Panc1 (cell line): ENCODE measurements around the gene ADAMTS19. TPM values are rescaled to one million over a fixed set of nuclear protein-coding genes. Genes with fewer than 3 reads are reported as not detected.

Source experiments
- ATAC-seq: fragments of 200-7000 bp; cut with Tn5 transposase; 2 replicates; pipeline ENCODE4 v1.9.1; 2020; ENCODE audit warnings: mild to moderate bottlenecking, moderate library complexity
- BruUV-seq: library from RNA; stranded (reverse); fragments of 400-500 nt; replicated peaks from 2 replicates; lab custom pipeline; 2021; lab: Mats Ljungman, UMichigan
- CTCF ChIA-PET: fragments of 300-600 bp; sonication (Branson Sonifier 250); formaldehyde crosslinking; loops from one replicate; lab custom pipeline; 2022; ENCODE audit warnings: antibody characterized with exemption; lab: Charles Lee
- POLR2A ChIA-PET: fragments of 300-600 bp; sonication (Branson Sonifier 250); formaldehyde crosslinking; loops from one replicate; lab custom pipeline; 2022; ENCODE audit warnings: antibody characterized with exemption; lab: Charles Lee
- DNase-seq: peaks from one replicate; pipeline ENCODE4 v3.0.0-alpha.2; 2010; ENCODE audit warnings: low read depth, low spot score
- H3K27ac ChIP-seq: 2 replicates; pipeline ENCODE4 v1.5.1; 2011; ENCODE audit warnings: mild to moderate bottlenecking, low read length, inconsistent platforms
- H3K27me3 ChIP-seq: fragments of 200-500 bp; sonication (Bioruptor generic); 2 replicates; pipeline ENCODE4 v1.6.0; 2014; ENCODE audit warnings: low read length, inconsistent platforms; ENCODE audit not compliant: control insufficient read depth, insufficient read depth
- H3K36me3 ChIP-seq: fragments of 200-500 bp; sonication (Bioruptor generic); 2 replicates; pipeline ENCODE4 v1.5.1; 2014; ENCODE audit warnings: inconsistent platforms, mild to moderate bottlenecking, low read length, moderate library complexity; ENCODE audit not compliant: control insufficient read depth, insufficient read depth
- H3K4me1 ChIP-seq: 2 replicates; pipeline ENCODE4 v1.5.1; 2011; ENCODE audit warnings: inconsistent platforms, mild to moderate bottlenecking, low read length, moderate library complexity; ENCODE audit not compliant: control insufficient read depth, insufficient read depth
- H3K4me3 ChIP-seq, 2 experiments: 2 replicates each; pipeline ENCODE4 v1.5.1; 2011 to 2012; ENCODE audit warnings: low read depth in 2 of 2, low read length in 2 of 2, mild to moderate bottlenecking in 2 of 2, inconsistent platforms in 1 of 2, moderate library complexity in 1 of 2
- H3K9me3 ChIP-seq: fragments of 200-500 bp; sonication (Bioruptor generic); 2 replicates; pipeline ENCODE4 v1.5.1; 2014; ENCODE audit warnings: low read depth, mild to moderate bottlenecking, inconsistent platforms, low read length, moderate library complexity; ENCODE audit not compliant: control insufficient read depth, insufficient read depth
- CTCF ChIP-seq: fragments of 450-650 bp; IDR thresholded peaks from 2 replicates; pipeline ENCODE4 v1.5.1; 2017; ENCODE audit warnings: mild to moderate bottlenecking
- POLR2AphosphoS5 ChIP-seq: IDR thresholded peaks from 2 replicates; pipeline ENCODE4 v1.6.1; 2012; ENCODE audit warnings: mild to moderate bottlenecking, low read depth, low read length, moderate library complexity
- REST ChIP-seq, 2 experiments: IDR thresholded peaks; 2 replicates each; pipeline ENCODE4 v1.6.1; 2011 to 2012; ENCODE audit warnings: low read depth in 2 of 2, control low read depth in 1 of 2, low read length in 1 of 2, mild to moderate bottlenecking in 1 of 2, moderate library complexity in 1 of 2; ENCODE audit not compliant: insufficient read depth in 1 of 2
- SIN3A ChIP-seq: IDR thresholded peaks from 2 replicates; pipeline ENCODE4 v1.6.1; 2012; ENCODE audit warnings: low read depth, mild to moderate bottlenecking, low read length, moderate library complexity, borderline replicate concordance; ENCODE audit not compliant: insufficient read depth
- TCF7L2 ChIP-seq: IDR thresholded peaks from 2 replicates; pipeline ENCODE4 v1.6.1; 2011; ENCODE audit warnings: mild to moderate bottlenecking, low read depth, low read length, inconsistent platforms
- in situ Hi-C: cut with HindIII; loops from 2 replicates; pipeline ENCODE4 v1.10.0; 2016; ENCODE audit warnings: low sequenced_read_pairs, low pct_unique_long_range_greater_than_20kb
- intact Hi-C: fragments of 100-400 bp; cut with micrococcal nuclease; formaldehyde crosslinking; loops from one replicate; pipeline ENCODE4 v1.10.0; 2022; ENCODE audit not compliant: unreplicated experiment
- total RNA-seq: library from RNA; stranded (reverse); gene quantifications from one replicate; pipeline ENCODE4 v1.2.1, GENCODE V29; 2021; ENCODE audit not compliant: unreplicated experiment

Gene ADAMTS19
- total RNA-seq, 1 experiment from 2014 or later = not detected

- no peak for ATAC-seq
- CTCF ChIA-PET = no interaction called here
These were observed 162.4 kb downstream of the ADAMTS19 start for GRCh38 chr5:129622531-129622930.

GRCh38 chr5:129629575-129629974, 169.5 kb downstream of the ADAMTS19 start:
- POLR2A ChIA-PET = no interaction called here
- TF ChIP-seq CTCF (no peak), REST (IDR thresholded peaks at IDR 0.05; ENCODE audit: insufficient read depth in 1 of 2, low read depth in 2 of 2, low read length in 1 of 2) (no peak), SIN3A (no peak), TCF7L2 (no peak)
- intact Hi-C loops = no loop called here
- Histone ChIP-seq H3K27ac (no peak overlapping the region), H3K36me3 (no peaks in the 10 kb centered on the region), H3K9me3 (0 out of 2 replicates have a peak, but pooled peaks cover 3% of the 10 kb centered on the region), H3K27me3 (no peaks in the 10 kb centered on the region), H3K4me1 (no peaks in the 10 kb centered on the region), H3K4me3 (no peak overlapping the region)
- DNase-seq = no peak
- CTCF ChIA-PET = no interaction called here
- in situ Hi-C loops = no loop called here
- BruUV-seq = no TSS peak
- no peak for ATAC-seq

More at GRCh38 chr5:129622531-129622930, 162.4 kb downstream of the ADAMTS19 start:
- Histone ChIP-seq H3K36me3 (no peaks in the 10 kb centered on the region; the same call in 1 of the 2 replicates), H3K27me3 (no peaks in the 10 kb centered on the region), H3K4me1 (no peaks in the 10 kb centered on the region), H3K27ac (no peak overlapping the region), H3K4me3 (no peak overlapping the region), H3K9me3 (no peaks in the 10 kb centered on the region)
- POLR2A ChIA-PET = no interaction called here
- in situ Hi-C loops = no loop called here
- no peak for DNase-seq
- intact Hi-C loops = no loop called here
- BruUV-seq = no TSS peak
- TF ChIP-seq SIN3A = no peak

- Histone ChIP-seq H3K9me3 (0 out of 2 replicates have a peak, but pooled peaks cover 3% of the 10 kb centered on the region), H3K27me3 (no peaks in the 10 kb centered on the region), H3K4me3 (no peak overlapping the region), H3K36me3 (no peaks in the 10 kb centered on the region), H3K4me1 (no peaks in the 10 kb centered on the region), H3K27ac (no peak overlapping the region)
- ATAC-seq (no peak), DNase-seq (no peak)
- no peak for TF ChIP-seq SIN3A
- TF ChIP-seq TCF7L2 = no peak
- no peak for TF ChIP-seq REST (IDR thresholded peaks at IDR 0.05; ENCODE audit: insufficient read depth in 1 of 2, low read depth in 2 of 2, low read length in 1 of 2)
- TF ChIP-seq POLR2AphosphoS5 = no peak
- no peak for TF ChIP-seq CTCF
- in situ Hi-C loops = no loop called here
- intact Hi-C loops = no loop called here
- ChIA-PET POLR2A (no interaction called here), CTCF (no interaction called here)
- BruUV-seq = no TSS peak
These were observed 170.0 kb downstream of the ADAMTS19 start for GRCh38 chr5:129630101-129630500.
